HG03159 (cell line): ENCODE results near the gene KIAA1958.
"Not testable (repeated sequence)": the region's sequence is repeated elsewhere in the genome, so short reads cannot be mapped to it uniquely, and the experiment has no call there.

Experiments used
- ATAC-seq: cut with Tn5 transposase; IDR thresholded peaks from one replicate; pipeline ENCODE4 v1.9.1; 2021; ENCODE audit warnings: mild to moderate bottlenecking, moderate library complexity; ENCODE audit not compliant: unreplicated experiment

KIAA1958 gene

DNA sequence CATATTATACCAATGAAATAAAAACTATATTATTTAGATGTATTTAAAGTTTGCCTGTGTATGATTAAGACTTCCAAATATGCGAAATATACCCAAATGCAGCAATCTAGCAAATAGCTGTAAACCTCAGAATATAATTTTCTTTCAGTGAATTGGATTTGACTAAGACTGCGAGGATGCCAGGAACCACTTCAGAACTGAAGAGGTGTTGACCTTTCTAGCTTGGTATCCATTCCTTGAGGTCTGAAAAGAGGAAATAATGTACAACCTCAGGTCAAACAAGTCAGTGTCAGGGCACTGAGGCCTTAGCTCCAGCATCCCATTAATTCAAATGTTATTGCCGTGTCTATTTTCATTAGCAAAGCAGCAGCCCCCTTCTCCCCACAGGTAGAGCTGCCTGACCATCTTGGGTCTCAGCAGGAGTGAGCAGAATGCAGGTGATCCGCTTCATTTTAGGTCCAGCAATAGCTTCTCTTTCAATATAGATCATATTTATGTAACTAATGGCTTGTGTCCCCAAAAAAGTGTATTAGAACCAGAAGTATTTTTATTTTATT is 100.0 kb downstream of the KIAA1958 start:
- ATAC-seq, result no peak

DNA sequence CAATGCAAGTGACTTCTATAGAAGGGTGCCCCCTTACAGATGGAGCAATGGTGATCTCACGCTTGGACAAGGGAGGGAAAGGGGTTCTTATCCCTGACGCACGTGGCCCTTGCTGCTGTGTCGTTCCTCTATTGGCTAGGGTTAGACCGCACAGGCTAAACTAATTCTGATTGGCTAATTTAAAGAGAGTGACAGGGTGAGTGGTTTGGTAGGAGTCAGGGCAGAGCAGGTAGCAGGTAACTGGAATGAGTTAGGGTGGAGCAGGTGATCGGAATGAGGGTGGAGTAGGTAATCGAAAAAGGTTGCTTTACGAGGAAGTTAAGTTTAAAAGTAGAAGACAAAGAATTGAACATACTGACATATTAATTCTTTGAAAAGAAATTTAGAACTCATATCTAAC is 105.2 kb downstream of the KIAA1958 start:
- not testable (repeated sequence) for ATAC-seq

DNA sequence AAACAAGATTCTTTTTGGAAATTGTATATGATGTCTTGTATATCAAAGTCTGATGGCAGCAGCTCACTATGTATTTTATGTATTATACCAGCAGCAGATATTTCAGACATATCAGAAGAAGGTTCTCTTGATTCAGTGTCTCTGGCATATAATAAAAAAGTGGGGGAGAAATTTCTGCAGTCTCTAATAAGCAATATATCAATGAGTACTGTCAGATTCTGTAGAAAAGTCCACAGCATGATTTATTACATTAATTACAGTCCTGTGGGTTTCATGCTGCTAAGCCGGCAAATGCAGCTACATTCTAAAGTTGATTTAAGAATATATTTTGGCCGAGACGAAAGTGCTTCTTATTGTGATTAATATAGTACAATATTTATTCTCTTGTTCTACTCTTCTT is 113.1 kb downstream of the KIAA1958 start:
- ATAC-seq, result no peak

GRCh38 chr9:112601636-112602035 is 115.0 kb downstream of the KIAA1958 start:
- ATAC-seq, result no peak

- ATAC-seq, result no peak
Measured at GRCh38 chr9:112604790-112605189, 118.2 kb downstream of the KIAA1958 start.

GRCh38 chr9:112605518-112605917 is 118.9 kb downstream of the KIAA1958 start:
- peak; percentile 89 for ATAC-seq

- no peak for ATAC-seq
Measured at GRCh38 chr9:112605963-112606699, 119.5 kb downstream of the KIAA1958 start.

DNA sequence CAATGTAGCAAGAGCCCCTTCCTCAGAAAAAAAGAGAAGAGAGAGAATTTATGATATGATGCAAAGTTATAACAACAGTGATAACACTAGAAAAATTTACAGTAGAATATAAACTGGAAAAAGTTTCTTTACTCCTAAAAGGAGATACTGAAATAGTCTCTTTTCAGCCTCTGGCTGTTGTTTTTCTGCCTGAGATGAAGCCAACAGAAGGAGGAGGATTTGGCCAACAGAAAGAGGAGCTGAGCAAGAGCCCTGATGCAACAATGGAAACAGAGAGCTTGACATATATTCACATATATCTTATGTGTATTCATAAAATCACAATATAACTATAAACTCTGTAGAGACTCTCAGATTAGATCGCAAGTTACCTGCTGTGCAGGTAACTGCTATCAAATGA is 122.2 kb downstream of the KIAA1958 start:
- ATAC-seq, result no peak

DNA sequence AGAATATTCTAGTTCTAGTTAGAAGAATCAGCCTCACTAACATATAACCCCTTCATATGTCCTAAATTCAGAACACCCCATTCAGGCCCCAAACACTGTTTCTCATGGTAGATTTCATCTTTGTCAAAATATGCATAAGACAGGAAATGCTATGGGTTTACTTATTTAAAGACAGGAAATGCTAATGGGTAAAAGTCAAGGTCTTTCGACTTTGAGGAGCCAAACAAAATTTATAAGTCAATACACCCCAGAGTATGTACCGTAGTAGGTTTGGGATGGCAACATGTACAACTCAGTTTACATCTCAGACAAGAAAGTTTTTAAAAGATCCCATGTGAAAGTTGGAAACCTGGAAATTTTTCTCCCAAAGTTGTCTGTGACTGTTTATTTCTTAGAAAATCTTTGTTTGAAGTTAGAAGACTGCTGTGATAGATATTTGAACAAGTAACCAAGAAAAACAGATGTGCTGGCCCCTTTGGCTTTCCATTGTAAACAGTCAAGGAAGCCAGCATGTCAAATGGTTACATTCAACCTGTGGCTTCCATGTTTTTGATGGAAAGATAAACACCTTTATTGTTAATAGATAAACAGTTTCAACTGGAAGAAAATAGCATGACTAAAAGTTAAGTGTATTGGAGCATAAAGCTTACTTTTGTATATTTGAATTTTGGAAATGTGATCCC is 129.1 kb downstream of the KIAA1958 start:
- no peak for ATAC-seq

DNA sequence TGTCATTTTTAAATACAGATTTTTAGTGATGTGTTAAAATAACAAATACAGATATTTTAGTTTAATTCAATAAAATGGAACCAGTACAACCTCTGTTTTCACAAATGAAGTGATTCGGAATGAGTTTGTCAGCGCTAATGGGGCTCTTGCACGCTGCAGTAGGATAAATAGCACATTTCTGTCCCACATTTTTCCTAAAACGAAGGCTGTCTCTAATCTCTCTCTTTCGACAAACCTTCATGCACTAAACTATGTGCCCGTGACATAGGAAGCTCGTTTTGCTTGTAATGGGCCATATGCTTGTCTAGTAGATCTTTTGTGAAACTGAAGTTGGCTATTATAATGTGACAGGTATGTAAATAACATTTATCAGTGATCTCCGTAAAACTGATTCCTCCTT is 130.7 kb downstream of the KIAA1958 start:
- no peak for ATAC-seq

DNA sequence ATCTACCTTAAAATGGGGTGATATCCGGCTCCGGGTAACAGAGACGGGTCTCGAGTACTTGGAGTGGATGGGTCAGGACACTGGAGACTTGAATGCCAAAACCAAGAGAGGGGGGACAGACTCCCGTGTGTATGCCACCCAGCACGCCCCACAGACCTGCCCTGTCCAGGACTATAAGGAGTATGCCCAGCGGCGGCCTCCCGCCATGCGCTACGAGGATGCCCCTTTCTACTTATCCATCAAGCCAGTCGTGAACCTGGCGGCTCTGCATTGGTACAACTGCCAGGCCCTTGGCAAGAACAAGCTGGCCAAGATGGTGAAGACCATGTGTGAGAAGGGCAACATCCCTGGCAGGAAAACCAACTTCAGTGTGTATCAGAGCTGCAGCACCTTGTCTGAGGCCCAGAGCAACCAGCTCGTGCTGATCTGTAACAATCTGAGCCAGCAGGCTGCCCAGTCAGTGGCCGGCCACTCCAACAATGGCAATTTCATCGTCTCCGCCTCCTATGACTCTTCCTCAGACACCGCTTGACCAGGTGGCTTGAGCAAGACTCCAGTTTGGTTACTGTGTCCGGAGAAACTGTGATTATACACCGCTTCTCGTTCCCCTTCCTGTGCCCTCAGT is 131.9 kb downstream of the KIAA1958 start:
- ATAC-seq, result no peak

DNA sequence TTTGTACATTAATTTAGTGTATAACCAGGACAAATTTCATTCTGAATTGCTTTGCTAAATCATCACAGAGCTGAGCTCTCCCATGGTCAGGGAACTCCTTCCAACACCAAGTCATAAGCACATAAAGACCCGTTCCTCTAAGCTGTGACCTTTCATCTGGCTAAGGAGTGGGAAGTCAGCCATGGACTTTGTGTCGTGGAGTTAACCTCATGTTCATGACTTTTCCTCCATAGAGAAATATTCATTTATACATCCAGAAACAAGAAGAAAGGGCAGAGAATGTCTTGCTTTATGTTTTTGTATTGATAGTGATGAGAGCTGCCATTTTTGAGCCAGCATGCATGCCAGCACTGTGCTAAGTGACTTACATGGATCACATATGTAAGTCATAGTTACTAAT is 133.8 kb downstream of the KIAA1958 start:
- no peak for ATAC-seq

DNA sequence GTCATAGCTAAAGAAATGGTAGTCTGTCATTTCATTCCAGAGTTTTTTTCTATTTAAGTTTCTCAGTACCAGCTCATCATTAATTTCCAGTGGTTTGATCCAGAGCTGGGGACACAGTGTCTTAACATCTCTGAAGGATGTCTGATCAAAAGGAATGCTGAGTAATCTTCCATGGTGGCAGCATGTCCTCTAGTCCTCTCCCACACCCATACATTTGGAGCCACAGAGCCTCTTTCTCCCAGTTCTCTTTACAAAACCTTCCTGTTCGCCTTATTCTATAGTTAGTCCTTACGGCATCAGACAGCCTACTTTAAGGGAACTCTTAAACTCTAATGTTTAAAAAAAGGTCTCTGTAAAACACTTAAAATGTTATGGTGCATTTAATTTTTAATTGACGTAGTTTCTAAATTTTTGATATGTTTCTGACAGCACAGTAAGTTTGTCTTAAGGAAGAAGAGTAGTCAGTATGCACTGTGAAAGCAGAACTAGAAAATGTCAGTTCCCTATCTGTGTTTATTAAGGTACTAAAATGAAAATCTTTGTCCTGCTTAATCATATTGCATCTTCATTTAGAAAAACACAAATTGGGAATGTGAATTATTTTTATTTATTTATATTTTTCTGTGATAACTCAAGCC is 134.5 kb downstream of the KIAA1958 start:
- ATAC-seq, result no peak

DNA sequence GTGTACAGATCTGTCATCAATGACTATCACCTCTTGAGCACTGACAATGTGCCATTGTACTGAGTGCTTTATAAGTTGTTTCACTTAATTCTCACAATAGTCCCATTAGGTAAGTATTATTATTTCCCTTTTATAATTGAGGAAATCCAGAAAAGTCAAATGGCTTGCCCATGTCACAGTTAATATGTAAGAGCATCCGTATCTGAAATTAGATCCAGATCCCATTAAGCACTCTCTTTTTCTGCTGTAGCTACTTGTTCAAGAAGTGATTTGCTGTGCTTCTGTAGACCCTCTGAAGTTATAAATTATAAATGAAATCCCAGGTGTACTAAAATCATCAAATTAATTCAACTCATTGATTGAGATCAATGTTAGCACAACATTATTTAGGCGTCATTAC is 136.6 kb downstream of the KIAA1958 start:
- ATAC-seq, result no peak

DNA sequence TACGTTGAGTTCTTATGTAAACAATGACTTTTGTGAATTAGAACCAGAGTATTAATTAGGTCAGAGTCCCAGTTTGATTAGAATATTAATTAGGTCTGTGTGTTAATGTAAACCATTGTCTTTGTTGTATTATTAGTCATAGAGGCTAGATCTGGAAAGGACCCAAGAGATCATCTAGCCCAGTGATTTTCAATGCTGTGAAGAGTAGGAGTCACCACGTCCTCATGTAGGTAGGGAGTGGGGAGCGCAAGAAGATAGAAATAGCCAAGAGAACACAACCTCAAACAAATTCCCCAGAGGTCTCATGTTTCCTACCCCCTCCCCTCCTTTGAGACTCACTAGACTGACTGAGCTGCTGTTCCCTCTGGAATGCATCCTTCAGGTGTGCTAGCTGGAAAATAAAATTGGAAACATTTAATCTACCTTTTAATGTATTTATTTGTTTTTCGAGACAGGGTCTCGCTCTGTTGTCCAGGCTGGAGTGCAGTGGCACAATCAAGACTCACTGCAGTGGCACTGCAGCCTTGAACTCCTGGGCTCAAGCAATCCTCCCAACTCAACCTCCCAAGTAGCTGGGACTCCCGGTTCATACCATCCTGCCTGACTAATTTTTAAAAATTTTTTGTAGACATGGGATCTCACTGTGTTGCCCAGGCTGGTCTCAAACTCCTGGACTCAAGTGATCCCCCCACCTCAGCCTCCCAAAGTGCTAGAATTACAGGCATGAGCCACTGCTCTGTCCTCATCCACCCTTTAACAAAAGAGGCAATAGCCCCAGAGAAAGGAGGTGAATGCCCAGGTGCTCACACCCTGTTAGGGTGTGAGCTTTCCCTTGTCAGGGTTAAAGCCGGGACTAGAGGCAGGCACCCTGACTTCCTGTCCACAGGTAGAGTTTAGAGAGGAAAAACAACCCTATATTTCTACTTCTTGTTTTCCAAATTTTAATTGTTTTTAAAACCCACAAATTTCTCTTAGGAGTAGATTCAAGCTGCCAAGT is 138.4 kb downstream of the KIAA1958 start:
- ATAC-seq, result no peak

GRCh38 chr9:112629671-112630485 is 143.3 kb downstream of the KIAA1958 start:
- no peak for ATAC-seq

DNA sequence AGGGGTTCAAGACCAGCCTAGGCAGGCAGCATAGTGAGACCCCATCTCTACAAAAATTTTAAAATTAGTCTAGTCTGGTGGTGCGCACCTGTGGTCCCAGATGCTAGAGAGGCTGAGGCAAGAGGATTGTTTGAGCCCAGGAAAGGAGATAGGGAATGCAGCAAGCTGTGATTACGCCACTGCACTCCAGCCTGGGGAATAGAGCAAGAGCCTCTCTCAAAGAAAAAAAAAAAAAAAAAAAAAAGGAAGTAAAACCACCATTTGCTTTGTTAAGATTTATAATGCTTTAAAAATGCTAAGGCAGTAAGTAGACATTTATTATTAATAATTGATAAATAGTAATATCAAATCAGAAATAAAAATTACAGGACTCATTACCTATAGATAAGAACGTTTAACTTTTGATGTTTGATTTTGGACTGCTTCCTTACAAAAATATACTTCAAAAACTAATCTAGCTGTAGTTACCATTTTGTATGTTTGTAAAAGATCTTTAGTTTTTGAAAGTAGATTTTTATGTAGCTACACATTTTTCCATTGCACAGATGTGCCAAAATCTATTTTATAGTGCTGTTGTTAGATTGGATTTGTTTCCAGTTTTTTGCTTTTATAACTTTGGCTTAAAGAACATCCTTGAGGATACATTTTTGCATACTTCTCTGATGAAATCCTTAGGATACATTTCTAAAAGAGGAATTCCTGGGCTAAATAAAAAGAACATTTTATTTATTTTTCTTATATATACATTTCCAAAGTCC is 144.9 kb downstream of the KIAA1958 start:
- ATAC-seq, result no peak

DNA sequence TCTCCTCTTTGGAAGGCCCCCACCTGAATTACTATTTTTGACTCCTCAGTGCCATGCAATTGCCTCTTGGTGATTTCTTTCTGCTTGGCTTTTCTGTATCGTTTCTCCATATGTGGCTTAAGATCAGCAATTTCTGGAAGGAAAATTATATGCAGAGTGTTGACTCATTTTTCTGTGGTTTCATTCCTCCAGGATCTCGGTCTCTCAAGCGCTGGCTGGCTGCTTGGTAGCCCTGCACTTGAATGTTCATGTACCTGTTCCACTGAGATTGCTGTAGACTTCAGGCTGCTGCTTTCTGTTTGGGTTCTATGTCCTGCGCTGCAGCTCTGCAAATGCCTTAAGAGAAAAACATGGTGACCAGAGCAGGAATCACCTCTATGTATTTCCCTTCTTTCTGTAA is 153.7 kb downstream of the KIAA1958 start:
- no peak for ATAC-seq

GRCh38 chr9:112642126-112642525 is 155.5 kb downstream of the KIAA1958 start:
- ATAC-seq, result no peak
